Neuronal stem cell (in vitro differentiated cells): Measurements from ENCODE around the gene CIAO2A.
"Not testable (repeated sequence)": the region's sequence is repeated elsewhere in the genome, so short reads cannot be mapped to it uniquely, and the experiment has no call there.

ENCODE experiments used
- DNase-seq: peaks from one replicate; pipeline ENCODE4 v3.0.0-alpha.2; 2013; ENCODE audit warnings: low spot score
- H2AFZ ChIP-seq: one replicate; pipeline ENCODE4 v1.6.1; 2013; ENCODE audit warnings: mild to moderate bottlenecking, low read length, inconsistent platforms
- H2AK5ac ChIP-seq: 2 replicates; pipeline ENCODE4 v1.6.1; 2013; ENCODE audit warnings: low read depth, mild to moderate bottlenecking, inconsistent platforms, low read length, moderate library complexity, mixed read lengths
- H2BK120ac ChIP-seq: 2 replicates; pipeline ENCODE4 v1.6.1; 2013; ENCODE audit warnings: low read depth, mild to moderate bottlenecking, inconsistent platforms, low read length, moderate library complexity, mixed read lengths
- H2BK12ac ChIP-seq: one replicate; pipeline ENCODE4 v1.6.1; 2013; ENCODE audit warnings: low read length, inconsistent platforms
- H2BK15ac ChIP-seq: 2 replicates; pipeline ENCODE4 v1.6.1; 2013; ENCODE audit warnings: mild to moderate bottlenecking, low read length, inconsistent platforms, mixed read lengths
- H2BK5ac ChIP-seq: one replicate; pipeline ENCODE4 v1.6.1; 2013; ENCODE audit warnings: inconsistent platforms, mild to moderate bottlenecking, low read length, moderate library complexity
- H3K14ac ChIP-seq: one replicate; pipeline ENCODE4 v1.6.1; 2013; ENCODE audit warnings: low read length, inconsistent platforms
- H3K18ac ChIP-seq: 2 replicates; pipeline ENCODE4 v1.6.1; 2013; ENCODE audit warnings: low read length, inconsistent platforms
- H3K23ac ChIP-seq: 2 replicates; pipeline ENCODE4 v1.6.1; 2013; ENCODE audit warnings: low read depth, mild to moderate bottlenecking, mixed read lengths, low read length, inconsistent platforms; ENCODE audit not compliant: poor library complexity
- H3K27ac ChIP-seq: replicated peaks from 3 replicates; pipeline ENCODE4 v1.5.1; 2013; ENCODE audit warnings: low read length, inconsistent platforms
- H3K27me3 ChIP-seq, 3 experiments: 2 replicates each; pipeline ENCODE4 v1.6.1; 2013; ENCODE audit warnings: low read length in 3 of 3, mild to moderate bottlenecking in 2 of 3, inconsistent platforms in 1 of 3, low read depth in 1 of 3, mixed read lengths in 1 of 3, moderate library complexity in 1 of 3; ENCODE audit not compliant: control insufficient read depth in 3 of 3, insufficient read depth in 3 of 3
- H3K36me3 ChIP-seq, 2 donors: replicated peaks in 1 of 2; 2 replicates each; pipeline ENCODE4 v1.6.1; 2013; ENCODE audit warnings: low read length in 2 of 2; ENCODE audit not compliant: control insufficient read depth in 2 of 2, insufficient read depth in 2 of 2
- H3K4ac ChIP-seq: 2 replicates; pipeline ENCODE4 v1.6.1; 2013; ENCODE audit warnings: inconsistent platforms, mild to moderate bottlenecking, low read length, moderate library complexity
- H3K4me1 ChIP-seq, 2 donors: 1 replicate in 1 of 2; 2 replicates in 1 of 2; pipeline ENCODE4 v1.6.1; 2013; ENCODE audit warnings: low read length in 2 of 2, low read depth in 1 of 2; ENCODE audit not compliant: control insufficient read depth in 2 of 2, insufficient read depth in 1 of 2
- H3K4me2 ChIP-seq: one replicate; pipeline ENCODE4 v1.6.1; 2013; ENCODE audit warnings: mild to moderate bottlenecking, low read length, inconsistent platforms; ENCODE audit not compliant: insufficient read depth, poor library complexity, severe bottlenecking
- H3K4me3 ChIP-seq, 2 donors: 2 replicates each; pipeline ENCODE4 v1.5.1; 2013; ENCODE audit warnings: low read length in 2 of 2, mild to moderate bottlenecking in 2 of 2, inconsistent platforms in 1 of 2, moderate library complexity in 1 of 2
- H3K79me1 ChIP-seq: one replicate; pipeline ENCODE4 v1.6.1; 2013; ENCODE audit warnings: low read depth, mild to moderate bottlenecking, inconsistent platforms, low read length, moderate library complexity
- H3K9ac ChIP-seq: one replicate; pipeline ENCODE4 v1.6.1; 2013; ENCODE audit warnings: mild to moderate bottlenecking, low read depth, low read length, inconsistent platforms; ENCODE audit not compliant: poor library complexity
- H3K9me3 ChIP-seq, 2 donors: replicated peaks in 1 of 2; 2 replicates each; pipeline versions ENCODE3 to v1.6.1; 2013; ENCODE audit warnings: low read length in 2 of 2, mild to moderate bottlenecking in 2 of 2, inconsistent platforms in 1 of 2, low read depth in 1 of 2, mixed read lengths in 1 of 2, moderate library complexity in 1 of 2; ENCODE audit not compliant: control insufficient read depth in 2 of 2, insufficient read depth in 1 of 2
- H4K8ac ChIP-seq: one replicate; pipeline ENCODE4 v1.6.1; 2013; ENCODE audit warnings: low read depth, mild to moderate bottlenecking, inconsistent platforms, low read length, moderate library complexity
- H4K91ac ChIP-seq: one replicate; pipeline ENCODE4 v1.6.1; 2013; ENCODE audit warnings: low read length, low read depth, mild to moderate bottlenecking, inconsistent platforms; ENCODE audit not compliant: poor library complexity
- WGBS, 2 donors: extraction: QIAGEN DNeasy Blood & Tissue Kit; methylation state at CpG; one replicate each; pipeline ENCODE4 v1.1.7; 2013; ENCODE audit warnings: missing lambda C conversion rate in 2 of 2, mixed read lengths in 1 of 2; ENCODE audit not compliant: insufficient read length in 2 of 2, insufficient replicate concordance in 1 of 2; ENCODE audit errors: extremely low coverage in 2 of 2; 5-methylcytosine and 5-hydroxymethylcytosine counted together

Gene CIAO2A

GRCh38 chr15:64120322-64120721 lies 26.7 kb upstream of the CIAO2A start:
- not testable (repeated sequence) for H3K27ac ChIP-seq, H3K27me3 ChIP-seq, H2AFZ ChIP-seq, H2BK12ac ChIP-seq, H3K4me1 ChIP-seq, H3K23ac ChIP-seq, H3K4me2 ChIP-seq, H3K4me3 ChIP-seq, H2BK5ac ChIP-seq, H4K8ac ChIP-seq, H3K9me3 ChIP-seq, H3K79me1 ChIP-seq, H2BK120ac ChIP-seq, H3K4ac ChIP-seq, H4K91ac ChIP-seq, H3K18ac ChIP-seq, H2AK5ac ChIP-seq, H2BK15ac ChIP-seq, H3K9ac ChIP-seq, H3K14ac ChIP-seq, DNase-seq
- WGBS, 2 donors, result no CpG with 5 or more reads among the region's 2 CpGs
- H3K36me3 ChIP-seq, result peaks cover 23 to 96% of the 10 kb centered on the region in 2 donors

GRCh38 chr15:64117759-64118487 lies 24.3 kb upstream of the CIAO2A start:
- no peak overlapping the region for H2BK120ac ChIP-seq

GRCh38 chr15:64112904-64113303 lies 19.3 kb upstream of the CIAO2A start:
- H3K9me3 ChIP-seq, result no peaks in the 10 kb centered on the region
- H4K91ac ChIP-seq, result no peak overlapping the region
- no peak overlapping the region for H3K27ac ChIP-seq
- H3K79me1 ChIP-seq, result no peaks in the 10 kb centered on the region
- H2AK5ac ChIP-seq, result no peak overlapping the region
- H3K9ac ChIP-seq, result no peak overlapping the region
- H3K4ac ChIP-seq, result no peak overlapping the region
- H3K4me3 ChIP-seq, result no peak overlapping the region
- no peak overlapping the region for H3K23ac ChIP-seq
- H3K18ac ChIP-seq, result no peak overlapping the region
- H4K8ac ChIP-seq, result no peak overlapping the region
- no peak overlapping the region for H3K4me2 ChIP-seq
- DNase-seq, result no peak
- no CpG with 5 or more reads among the region's 1 CpG for WGBS, 2 donors
- no peak overlapping the region for H2BK5ac ChIP-seq
- no peak overlapping the region for H2BK12ac ChIP-seq
- no peak overlapping the region for H2BK120ac ChIP-seq
- no peak overlapping the region for H2AFZ ChIP-seq
- peaks cover 8 to 61% of the 10 kb centered on the region in 2 donors for H3K36me3 ChIP-seq
- H3K14ac ChIP-seq, result no peak overlapping the region
- no peak overlapping the region for H2BK15ac ChIP-seq
- H3K4me1 ChIP-seq, result peaks cover 0 to 3% of the 10 kb centered on the region in 2 donors
- no peaks in the 10 kb centered on the region for H3K27me3 ChIP-seq

More at GRCh38 chr15:64117759-64118487, 24.3 kb upstream of the CIAO2A start:
- H4K8ac ChIP-seq, result no peak overlapping the region
- H2AK5ac ChIP-seq, result no peak overlapping the region
- H4K91ac ChIP-seq, result no peak overlapping the region
- peaks cover 21 to 100% of the 10 kb centered on the region in 2 donors for H3K36me3 ChIP-seq
- no peaks in the 10 kb centered on the region for H3K9me3 ChIP-seq
- H3K27ac ChIP-seq, result no peak overlapping the region
- H3K79me1 ChIP-seq, result no peaks in the 10 kb centered on the region
- H2BK15ac ChIP-seq, result no peak overlapping the region
- no peak overlapping the region for H2BK5ac ChIP-seq
- H3K4me1 ChIP-seq, result no peaks in the 10 kb centered on the region
- no peak overlapping the region for H3K4me3 ChIP-seq
- no peak overlapping the region for H3K23ac ChIP-seq
- H2AFZ ChIP-seq, result no peak overlapping the region
- no peak overlapping the region for H3K4ac ChIP-seq
- no peak overlapping the region for H2BK12ac ChIP-seq
- H3K18ac ChIP-seq, result no peak overlapping the region
- no peaks in the 10 kb centered on the region for H3K27me3 ChIP-seq
- no peak overlapping the region for H3K4me2 ChIP-seq
- no peak overlapping the region for H3K14ac ChIP-seq
- no CpG with 5 or more reads among the region's 5 CpGs for WGBS, 2 donors
- H3K9ac ChIP-seq, result no peak overlapping the region
- DNase-seq, result no peak

- H3K4me2 ChIP-seq, result no peak overlapping the region
- H2BK15ac ChIP-seq, result no peak overlapping the region
- no peak for DNase-seq
- no peak overlapping the region for H3K23ac ChIP-seq
- H2BK5ac ChIP-seq, result no peak overlapping the region
- H3K27me3 ChIP-seq, result no peaks in the 10 kb centered on the region
- no peak overlapping the region for H3K4ac ChIP-seq
- H2AFZ ChIP-seq, result no peak overlapping the region
- no peak overlapping the region for H4K8ac ChIP-seq
- no peaks in the 10 kb centered on the region for H3K9me3 ChIP-seq
- no peak overlapping the region for H2AK5ac ChIP-seq
- H2BK120ac ChIP-seq, result no peak overlapping the region
- no peak overlapping the region for H3K27ac ChIP-seq
- no peak overlapping the region for H3K18ac ChIP-seq
- no peaks in the 10 kb centered on the region for H3K79me1 ChIP-seq
- H4K91ac ChIP-seq, result no peak overlapping the region
- no peak overlapping the region for H3K9ac ChIP-seq
- peaks cover 0 to 3% of the 10 kb centered on the region in 2 donors for H3K4me1 ChIP-seq
- H3K14ac ChIP-seq, result no peak overlapping the region
- H3K4me3 ChIP-seq, result no peak overlapping the region
- H3K36me3 ChIP-seq, result peaks cover 8 to 54% of the 10 kb centered on the region in 2 donors
- H2BK12ac ChIP-seq, result no peak overlapping the region
- WGBS, 2 donors, result no CpG with 5 or more reads among the region's 4 CpGs
These were observed 18.6 kb upstream of the CIAO2A start for GRCh38 chr15:64112073-64112772.
